IMR-90 (cell line): ENCODE results near the gene VPS72. TPM values are rescaled to one million over a fixed set of nuclear protein-coding genes. Genes with fewer than 3 reads are reported as not detected.
A peak's percentile ranks its signal among the peaks of the same experiment; 100 is the strongest.

ENCODE experiments used
- ATAC-seq: fragments of 200-7000 bp; cut with Tn5 transposase; 2 replicates; pipeline ENCODE4 v1.9.1; 2020; ENCODE audit warnings: low read depth, mild to moderate bottlenecking, moderate library complexity
- BruUV-seq: library from RNA; stranded (reverse); fragments of 400-500 nt; replicated peaks from 2 replicates; lab custom pipeline; 2021; lab: Mats Ljungman, UMichigan
- CTCF ChIA-PET: fragments of 300-600 bp; formaldehyde crosslinking; extraction: SDS; loops from one replicate; lab custom pipeline; 2021; ENCODE audit warnings: antibody characterized with exemption; lab: Yijun Ruan, JAX
- POLR2A ChIA-PET: fragments of 300-600 bp; sonication (Branson Sonifier 250); formaldehyde crosslinking; loops from one replicate; lab custom pipeline; 2022; ENCODE audit warnings: antibody characterized with exemption; ENCODE audit not compliant: unreplicated experiment; lab: Charles Lee
- DNase-seq: peaks from one replicate; pipeline ENCODE4 v3.0.0; 2013
- H2AFZ ChIP-seq: replicated peaks from 2 replicates; pipeline ENCODE3; 2013; ENCODE audit warnings: low read length, mild to moderate bottlenecking; ENCODE audit not compliant: poor library complexity
- H2AK5ac ChIP-seq: 2 replicates; pipeline ENCODE4 v1.6.1; 2013; ENCODE audit warnings: low read depth, low read length, inconsistent platforms
- H2AK9ac ChIP-seq: replicated peaks from 2 replicates; pipeline ENCODE3; 2013; ENCODE audit warnings: mild to moderate bottlenecking, low read depth, low read length, moderate library complexity; ENCODE audit not compliant: poor library complexity
- H2BK120ac ChIP-seq: 2 replicates; pipeline ENCODE4 v1.6.1; 2013; ENCODE audit warnings: low read depth, low read length, inconsistent platforms
- H2BK15ac ChIP-seq: 3 replicates; pipeline ENCODE4 v1.6.1; 2013; ENCODE audit warnings: low read depth, low read length, inconsistent platforms
- H2BK20ac ChIP-seq: 2 replicates; pipeline ENCODE4 v1.6.1; 2013; ENCODE audit warnings: low read depth, mild to moderate bottlenecking, inconsistent platforms, low read length, moderate library complexity
- H2BK5ac ChIP-seq: 2 replicates; pipeline ENCODE4 v1.6.1; 2013; ENCODE audit warnings: mild to moderate bottlenecking, low read depth, low read length, inconsistent platforms; ENCODE audit not compliant: poor library complexity, severe bottlenecking
- H3K14ac ChIP-seq: replicated peaks from 2 replicates; pipeline ENCODE4 v1.6.1; 2013; ENCODE audit warnings: low read depth, low read length, inconsistent platforms
- H3K18ac ChIP-seq: 2 replicates; pipeline ENCODE4 v1.6.1; 2013; ENCODE audit warnings: low read depth, low read length, control low read depth
- H3K23ac ChIP-seq: 2 replicates; pipeline ENCODE4 v1.6.1; 2013; ENCODE audit warnings: low read depth, low read length, inconsistent platforms
- H3K27ac ChIP-seq: 2 replicates; pipeline ENCODE4 v1.5.1; 2013; ENCODE audit warnings: mild to moderate bottlenecking, control low read depth, low read length; ENCODE audit not compliant: insufficient read depth
- H3K27me3 ChIP-seq: 2 replicates; pipeline ENCODE4 v1.6.1; 2013; ENCODE audit warnings: low read length; ENCODE audit not compliant: control insufficient read depth, insufficient read depth
- H3K36me3 ChIP-seq: 2 replicates; pipeline ENCODE4 v1.6.1; 2013; ENCODE audit warnings: low read length, mixed read lengths; ENCODE audit not compliant: control insufficient read depth, insufficient read depth
- H3K4ac ChIP-seq: 2 replicates; pipeline ENCODE4 v1.6.1; 2013; ENCODE audit warnings: low read depth, low read length, inconsistent platforms
- H3K4me1 ChIP-seq: 2 replicates; pipeline ENCODE4 v1.6.1; 2013; ENCODE audit warnings: low read length, mixed read lengths; ENCODE audit not compliant: control insufficient read depth, insufficient read depth
- H3K4me2 ChIP-seq: 2 replicates; pipeline ENCODE4 v1.6.1; 2013; ENCODE audit warnings: low read depth, mild to moderate bottlenecking, control low read depth, low read length, moderate library complexity
- H3K4me3 ChIP-seq: 2 replicates; pipeline ENCODE4 v1.5.1; 2013; ENCODE audit warnings: low read depth, mild to moderate bottlenecking, control low read depth, low read length, moderate library complexity; ENCODE audit not compliant: insufficient read depth
- H3K56ac ChIP-seq: 2 replicates; pipeline ENCODE4 v1.6.1; 2013; ENCODE audit warnings: low read length, inconsistent platforms; ENCODE audit not compliant: insufficient read depth; ENCODE audit errors: extremely low read depth
- H3K79me1 ChIP-seq, 2 experiments: 2 replicates each; pipeline ENCODE4 v1.6.1; 2013; ENCODE audit warnings: low read length in 2 of 2, inconsistent platforms in 1 of 2, low read depth in 1 of 2
- H3K9ac ChIP-seq: 2 replicates; pipeline ENCODE4 v1.6.1; 2013; ENCODE audit warnings: low read depth, low read length, control low read depth
- H3K9me1 ChIP-seq: 2 replicates; pipeline ENCODE4 v1.6.1; 2013; ENCODE audit warnings: low read length, inconsistent platforms; ENCODE audit not compliant: insufficient read depth
- H3K9me3 ChIP-seq: 2 replicates; pipeline ENCODE4 v1.6.1; 2013; ENCODE audit warnings: low read length; ENCODE audit not compliant: control insufficient read depth, insufficient read depth
- H4K20me1 ChIP-seq: 2 replicates; pipeline ENCODE4 v1.6.1; 2013; ENCODE audit warnings: low read length, inconsistent platforms; ENCODE audit not compliant: insufficient read depth
- H4K5ac ChIP-seq: 2 replicates; pipeline ENCODE4 v1.6.1; 2013; ENCODE audit warnings: mild to moderate bottlenecking, low read depth, low read length, control low read depth
- H4K8ac ChIP-seq, 2 experiments: 2 replicates each; pipeline ENCODE4 v1.6.1; 2013; ENCODE audit warnings: low read depth in 2 of 2, low read length in 2 of 2, control low read depth in 1 of 2, inconsistent platforms in 1 of 2
- H4K91ac ChIP-seq: 2 replicates; pipeline ENCODE4 v1.6.1; 2013; ENCODE audit warnings: low read depth, low read length, inconsistent platforms; ENCODE audit not compliant: insufficient read depth
- CEBPB ChIP-seq: IDR thresholded peaks from 2 replicates; pipeline ENCODE4 v1.6.1; 2012; ENCODE audit warnings: low read depth, low read length, improper control_type of control experiment
- FOS ChIP-seq: fragments of 150-350 bp; IDR thresholded peaks from 2 replicates; pipeline ENCODE4 v1.6.1; 2016; ENCODE audit warnings: low read depth, low read length
- MAFK ChIP-seq: IDR thresholded peaks from 2 replicates; pipeline ENCODE4 v1.6.1; 2012; ENCODE audit warnings: low read depth, low read length, improper control_type of control experiment
- MAZ ChIP-seq: IDR thresholded peaks from 2 replicates; pipeline ENCODE4 v1.6.1; 2012; ENCODE audit warnings: low read depth, mild to moderate bottlenecking, low read length, improper control_type of control experiment, moderate library complexity, borderline replicate concordance
- MXI1 ChIP-seq: IDR thresholded peaks from 2 replicates; pipeline ENCODE4 v1.6.1; 2012; ENCODE audit warnings: low read depth, mild to moderate bottlenecking, low read length, moderate library complexity, borderline replicate concordance
- POLR2A ChIP-seq: IDR thresholded peaks from 2 replicates; pipeline ENCODE4 v1.6.1; 2012; ENCODE audit warnings: mild to moderate bottlenecking, low read depth, low read length
- RAD21 ChIP-seq: IDR thresholded peaks from 2 replicates; pipeline ENCODE4 v1.6.1; 2012; ENCODE audit warnings: low read length, improper control_type of control experiment
- RCOR1 ChIP-seq: IDR thresholded peaks from 2 replicates; pipeline ENCODE4 v1.6.1; 2012; ENCODE audit warnings: mild to moderate bottlenecking, low read length, improper control_type of control experiment; ENCODE audit not compliant: insufficient replicate concordance
- RFX5 ChIP-seq: IDR thresholded peaks from 2 replicates; pipeline ENCODE4 v1.8.0; 2012; ENCODE audit warnings: low read depth, mild to moderate bottlenecking, low read length, moderate library complexity
- SMC3 ChIP-seq: fragments of 150-350 bp; IDR thresholded peaks from 2 replicates; pipeline ENCODE4 v1.6.1; 2016; ENCODE audit warnings: low read depth, mild to moderate bottlenecking, antibody characterized with exemption, low read length, moderate library complexity
- WGBS, 2 experiments: methylation state at CpG; one replicate each; pipeline versions ENCODE4 v1.1.5 to v1.1.7; 2013; ENCODE audit warnings: missing lambda C conversion rate in 2 of 2; ENCODE audit not compliant: insufficient read length in 1 of 2; ENCODE audit errors: extremely low coverage in 2 of 2; 5-methylcytosine and 5-hydroxymethylcytosine counted together
- dilution Hi-C: fragments of 300-500 bp; cut with HindIII; formaldehyde crosslinking; loops from one replicate; pipeline ENCODE4 v1.14.3; 2018; ENCODE audit warnings: low sequenced_read_pairs; ENCODE audit not compliant: unreplicated experiment
- in situ Hi-C: fragments of 300-500 bp; cut with MboI; formaldehyde crosslinking; loops from 3 replicates; pipeline ENCODE4 v1.14.3; 2019; ENCODE audit warnings: low sequenced_read_pairs, inconsistent platforms, mixed read lengths
- intact Hi-C: fragments of 100-400 bp; cut with micrococcal nuclease; formaldehyde crosslinking; loops from 2 replicates; pipeline ENCODE4 v1.10.0; 2022
- polyA plus RNA-seq, 3 experiments: library from polyadenylated mRNA; depleted of rRNA; stranded (reverse); fragments of >200 nt; gene quantifications; 2 replicates each; pipeline ENCODE4 v1.2.3, GENCODE V29; 2012; ENCODE audit warnings: low replicate concordance in 1 of 3
- total RNA-seq: library from RNA; depleted of rRNA; stranded (reverse); fragments of >200 nt; gene quantifications from 2 replicates; pipeline ENCODE4 v1.2.3, GENCODE V29; 2012
- TF ChIP-seq, protein P1 (sequence below): fragments of 150-350 bp; IDR thresholded peaks from 2 replicates; pipeline ENCODE4 v1.6.1; 2016; ENCODE audit warnings: low read depth, mild to moderate bottlenecking, low read length, moderate library complexity, borderline replicate concordance
- TF ChIP-seq, protein P2 (sequence below): conservative IDR thresholded peaks from 2 replicates; pipeline ENCODE4 v1.5.1; 2012; ENCODE audit warnings: mild to moderate bottlenecking, low read depth, low read length, improper control_type of control experiment

The VPS72 gene
- total and polyA plus RNA-seq, 2 of the 4 experiments (the other 2 are of a cell fraction) = 51.3 to 62.3 TPM

DNA sequence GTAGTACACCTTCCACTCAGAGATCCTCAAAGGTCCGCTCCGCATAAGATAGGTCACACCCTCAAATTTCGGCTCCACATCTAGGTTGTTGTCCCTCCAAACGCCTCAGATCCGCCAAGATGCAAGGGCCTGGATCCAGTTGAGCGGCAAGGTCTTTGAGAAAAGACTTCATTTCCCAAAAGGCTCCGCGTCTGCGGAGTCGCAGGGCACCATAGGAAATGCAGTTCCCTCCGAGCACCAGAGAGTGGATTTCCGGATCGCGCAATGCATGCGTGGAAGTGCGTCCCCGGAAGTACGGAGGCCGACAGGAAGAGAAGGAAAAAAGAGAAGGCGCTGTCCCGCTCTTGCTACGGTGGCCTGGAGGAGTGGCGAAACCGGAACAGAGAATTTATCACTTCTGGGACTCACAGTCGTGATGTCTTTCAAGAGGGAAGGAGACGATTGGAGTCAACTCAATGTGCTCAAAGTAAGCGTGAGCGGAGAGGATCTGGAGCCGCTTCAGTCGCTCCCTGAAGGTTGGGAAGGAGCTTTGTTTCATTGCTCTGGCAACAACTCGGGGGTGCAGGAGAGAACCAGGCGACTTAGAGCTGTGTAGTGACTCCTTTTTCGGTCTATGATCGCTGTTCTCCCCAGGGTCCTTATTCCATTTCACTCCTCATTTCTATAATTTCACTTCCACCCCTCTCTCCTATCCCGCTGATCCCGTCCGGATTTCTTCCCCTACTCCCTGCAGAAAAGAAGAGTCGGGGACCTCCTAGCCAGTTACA is 24.1 kb downstream of the VPS72 start, which contains the start of the genes LYSMD1 and SCNM1 (continued):
- TF ChIP-seq SMC3 (no peak), RFX5 (no peak)

DNA sequence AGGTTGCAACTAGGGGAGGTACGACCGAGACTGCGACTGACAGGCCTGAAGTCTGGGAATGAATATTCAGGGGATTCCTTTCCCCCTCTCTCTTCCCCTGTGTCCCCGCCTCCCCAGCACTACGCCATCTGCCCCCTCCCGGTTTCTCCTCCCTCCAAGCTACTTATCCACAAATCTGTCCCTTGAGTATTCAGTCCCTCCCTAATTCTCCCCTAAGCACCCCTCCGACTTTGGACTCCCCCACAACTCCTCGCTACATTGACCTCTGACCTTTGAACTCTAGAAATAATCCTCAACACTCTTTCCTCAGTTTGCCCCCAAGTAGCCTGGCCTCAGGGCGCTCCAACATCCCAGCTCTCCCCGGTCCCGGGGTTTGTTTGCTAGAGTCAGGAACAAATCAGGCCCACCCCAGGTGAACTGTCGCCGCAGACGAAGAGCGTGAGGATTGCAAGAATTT is 24.7 kb downstream of the VPS72 start:
- Histone ChIP-seq H2AK9ac (peak overlapping the region; percentile 97), H3K4me3 (peak overlapping the region; percentile 65), H3K9me1 (no peaks in the 10 kb centered on the region), H3K4me1 (peaks cover 4% of the 10 kb centered on the region), H2AK5ac (peak overlapping the region; percentile 62), H3K23ac (peak overlapping the region; percentile 93), H3K36me3 (peaks cover 23% of the 10 kb centered on the region), H3K27ac (peak overlapping the region; percentile 78), H4K8ac (peak overlapping the region; percentile 79 to 99), H2AFZ (peak overlapping the region; percentile 94), H3K9ac (peak overlapping the region; percentile 89), H4K5ac (peak overlapping the region; percentile 86), H2BK15ac (peak overlapping the region; percentile 35; the same call in 1 of the 3 replicates), H3K9me3 (no peaks in the 10 kb centered on the region), H3K14ac (peak overlapping the region; percentile 99), H3K79me1 (peaks cover 10 to 43% of the 10 kb centered on the region in 2 experiments), H3K27me3 (no peaks in the 10 kb centered on the region), H2BK5ac (peak overlapping the region; percentile 80), H3K56ac (peak overlapping the region; percentile 84), H4K91ac (peak overlapping the region; percentile 71), H3K18ac (peak overlapping the region; percentile 73), H3K4me2 (peak overlapping the region; percentile 84), H3K4ac (peak overlapping the region; percentile 98), H2BK20ac (no peak overlapping the region), H4K20me1 (no peaks in the 10 kb centered on the region), H2BK120ac (peak overlapping the region; percentile 64)
- BruUV-seq = no TSS peak
- intact Hi-C loops = no loop called here
- peak; percentile 49 for DNase-seq
- in situ Hi-C loops = no loop called here
- dilution Hi-C loops = no loop called here
- 0% methylated on average over 9 of the region's 15 CpGs; no CpG with 5 or more reads in 1 of the 2 experiments for WGBS, 2 experiments
- CTCF ChIA-PET = no interaction called here
- POLR2A ChIA-PET = no interaction called here
- peak; percentile 64 for ATAC-seq
- no peak for TF ChIP-seq FOS
- TF ChIP-seq MXI1 = no peak
- TF ChIP-seq, protein P1, sequence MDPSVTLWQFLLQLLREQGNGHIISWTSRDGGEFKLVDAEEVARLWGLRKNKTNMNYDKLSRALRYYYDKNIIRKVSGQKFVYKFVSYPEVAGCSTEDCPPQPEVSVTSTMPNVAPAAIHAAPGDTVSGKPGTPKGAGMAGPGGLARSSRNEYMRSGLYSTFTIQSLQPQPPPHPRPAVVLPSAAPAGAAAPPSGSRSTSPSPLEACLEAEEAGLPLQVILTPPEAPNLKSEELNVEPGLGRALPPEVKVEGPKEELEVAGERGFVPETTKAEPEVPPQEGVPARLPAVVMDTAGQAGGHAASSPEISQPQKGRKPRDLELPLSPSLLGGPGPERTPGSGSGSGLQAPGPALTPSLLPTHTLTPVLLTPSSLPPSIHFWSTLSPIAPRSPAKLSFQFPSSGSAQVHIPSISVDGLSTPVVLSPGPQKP = no peak
- no peak for TF ChIP-seq MAZ
- no peak for TF ChIP-seq RAD21
- no peak for TF ChIP-seq MAFK
- no peak for TF ChIP-seq POLR2A
- no peak for TF ChIP-seq CEBPB
- TF ChIP-seq, protein P2, sequence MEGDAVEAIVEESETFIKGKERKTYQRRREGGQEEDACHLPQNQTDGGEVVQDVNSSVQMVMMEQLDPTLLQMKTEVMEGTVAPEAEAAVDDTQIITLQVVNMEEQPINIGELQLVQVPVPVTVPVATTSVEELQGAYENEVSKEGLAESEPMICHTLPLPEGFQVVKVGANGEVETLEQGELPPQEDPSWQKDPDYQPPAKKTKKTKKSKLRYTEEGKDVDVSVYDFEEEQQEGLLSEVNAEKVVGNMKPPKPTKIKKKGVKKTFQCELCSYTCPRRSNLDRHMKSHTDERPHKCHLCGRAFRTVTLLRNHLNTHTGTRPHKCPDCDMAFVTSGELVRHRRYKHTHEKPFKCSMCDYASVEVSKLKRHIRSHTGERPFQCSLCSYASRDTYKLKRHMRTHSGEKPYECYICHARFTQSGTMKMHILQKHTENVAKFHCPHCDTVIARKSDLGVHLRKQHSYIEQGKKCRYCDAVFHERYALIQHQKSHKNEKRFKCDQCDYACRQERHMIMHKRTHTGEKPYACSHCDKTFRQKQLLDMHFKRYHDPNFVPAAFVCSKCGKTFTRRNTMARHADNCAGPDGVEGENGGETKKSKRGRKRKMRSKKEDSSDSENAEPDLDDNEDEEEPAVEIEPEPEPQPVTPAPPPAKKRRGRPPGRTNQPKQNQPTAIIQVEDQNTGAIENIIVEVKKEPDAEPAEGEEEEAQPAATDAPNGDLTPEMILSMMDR = no peak
- no peak for TF ChIP-seq RCOR1
